ENCODE results near the gene CDKN2AIPNL. TPM values are rescaled to one million over a fixed set of nuclear protein-coding genes. Genes with fewer than 3 reads are reported as not detected.

Gene CDKN2AIPNL
- total RNA-seq, 1 donor from 2014 or later, result 22.8 TPM

DNA sequence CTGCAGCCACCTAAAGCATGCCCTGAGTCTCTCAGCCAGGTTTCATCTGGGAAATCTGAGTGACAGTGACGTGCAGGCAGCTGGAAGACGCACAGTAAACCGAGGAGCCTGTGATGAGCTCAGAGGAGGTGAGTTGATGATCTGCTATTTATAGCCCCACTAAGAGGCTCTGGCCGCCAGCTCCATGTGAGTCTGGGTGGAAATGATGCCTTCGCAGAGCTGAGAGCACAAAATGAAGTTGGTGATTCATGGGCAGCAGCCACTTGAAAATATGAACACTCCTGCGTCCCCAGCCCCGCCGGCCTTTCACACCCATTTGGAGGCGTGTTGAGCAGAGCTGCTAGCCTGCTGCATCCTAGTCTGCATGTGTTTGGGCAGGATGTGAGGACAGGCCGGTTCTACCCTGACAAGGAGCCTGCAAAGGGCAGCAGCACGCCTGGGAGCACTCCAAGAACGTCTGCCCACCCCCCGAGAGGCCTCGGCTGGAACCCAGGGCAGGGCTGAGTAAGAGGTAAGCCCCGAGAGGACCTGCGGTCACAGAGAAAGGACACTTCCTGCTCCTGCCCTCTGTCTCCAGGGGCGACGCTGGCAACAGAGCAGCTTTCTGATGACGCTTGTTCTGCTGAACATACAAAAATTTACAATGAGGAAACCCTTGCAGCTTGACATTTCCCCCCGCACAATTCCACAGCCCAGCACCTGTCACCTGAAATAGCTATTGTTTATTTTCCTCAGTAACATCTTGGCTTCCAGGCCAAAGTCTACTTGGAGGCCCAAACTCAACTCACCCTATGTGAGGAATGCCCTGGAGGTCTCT, 25.1 kb upstream of the CDKN2AIPNL start:
- Mint-ChIP-seq H3K27ac (ENCODE audit: unreplicated experiment) (peak overlapping the region; percentile 64), H3K4me3 (ENCODE audit: unreplicated experiment) (peak overlapping the region; percentile 23), H3K4me1 (ENCODE audit: low read depth, unreplicated experiment) (peaks cover 45% of the 10 kb centered on the region), H3K36me3 (ENCODE audit: low read depth, unreplicated experiment) (no peaks in the 10 kb centered on the region), H3K27me3 (ENCODE audit: low read depth, unreplicated experiment) (no peaks in the 10 kb centered on the region), H3K9me3 (ENCODE audit: unreplicated experiment) (no peaks in the 10 kb centered on the region)
- DNase-seq (ENCODE audit: low read depth) (peak; percentile 96), FAIRE-seq (no peak)
- no peaks in the 10 kb centered on the region for H3K79me2 ChIP-seq (ENCODE audit: insufficient read depth, low read length)
- peak overlapping the region; percentile 82 for H3K4me2 ChIP-seq (ENCODE audit: low read length)
- peak overlapping the region; percentile 7 for H3K4me3 ChIP-seq (ENCODE audit: insufficient read depth, low read depth, low read length)
- TF ChIP-seq, protein P1, sequence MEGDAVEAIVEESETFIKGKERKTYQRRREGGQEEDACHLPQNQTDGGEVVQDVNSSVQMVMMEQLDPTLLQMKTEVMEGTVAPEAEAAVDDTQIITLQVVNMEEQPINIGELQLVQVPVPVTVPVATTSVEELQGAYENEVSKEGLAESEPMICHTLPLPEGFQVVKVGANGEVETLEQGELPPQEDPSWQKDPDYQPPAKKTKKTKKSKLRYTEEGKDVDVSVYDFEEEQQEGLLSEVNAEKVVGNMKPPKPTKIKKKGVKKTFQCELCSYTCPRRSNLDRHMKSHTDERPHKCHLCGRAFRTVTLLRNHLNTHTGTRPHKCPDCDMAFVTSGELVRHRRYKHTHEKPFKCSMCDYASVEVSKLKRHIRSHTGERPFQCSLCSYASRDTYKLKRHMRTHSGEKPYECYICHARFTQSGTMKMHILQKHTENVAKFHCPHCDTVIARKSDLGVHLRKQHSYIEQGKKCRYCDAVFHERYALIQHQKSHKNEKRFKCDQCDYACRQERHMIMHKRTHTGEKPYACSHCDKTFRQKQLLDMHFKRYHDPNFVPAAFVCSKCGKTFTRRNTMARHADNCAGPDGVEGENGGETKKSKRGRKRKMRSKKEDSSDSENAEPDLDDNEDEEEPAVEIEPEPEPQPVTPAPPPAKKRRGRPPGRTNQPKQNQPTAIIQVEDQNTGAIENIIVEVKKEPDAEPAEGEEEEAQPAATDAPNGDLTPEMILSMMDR (IDR thresholded peaks at IDR 0.05; ENCODE audit: insufficient read depth, low read depth, low read length), result no peak
- TF ChIP-seq EZH2 (IDR thresholded peaks at IDR 0.05; ENCODE audit: insufficient read depth, low read length), result no peak
- no peaks in the 10 kb centered on the region for H3K9me3 ChIP-seq (ENCODE audit: insufficient read depth, low read depth, low read length)
- no peaks in the 10 kb centered on the region for H3K36me3 ChIP-seq (ENCODE audit: insufficient read depth, low read length)
- H4K20me1 ChIP-seq (ENCODE audit: insufficient read depth, low read length), result no peaks in the 10 kb centered on the region
- no peaks in the 10 kb centered on the region for H3K27me3 ChIP-seq (ENCODE audit: insufficient read depth, low read length)
- peak overlapping the region; percentile 93 for H3K27ac ChIP-seq (ENCODE audit: low read depth, low read length)
- peaks cover 37% of the 10 kb centered on the region for H3K4me1 ChIP-seq (ENCODE audit: insufficient read depth, low read length)
- peak overlapping the region; percentile 78 for H3K9ac ChIP-seq (ENCODE audit: low read length)
- H2AFZ ChIP-seq (ENCODE audit: low read depth, low read length), result peak overlapping the region; percentile 80

DNA sequence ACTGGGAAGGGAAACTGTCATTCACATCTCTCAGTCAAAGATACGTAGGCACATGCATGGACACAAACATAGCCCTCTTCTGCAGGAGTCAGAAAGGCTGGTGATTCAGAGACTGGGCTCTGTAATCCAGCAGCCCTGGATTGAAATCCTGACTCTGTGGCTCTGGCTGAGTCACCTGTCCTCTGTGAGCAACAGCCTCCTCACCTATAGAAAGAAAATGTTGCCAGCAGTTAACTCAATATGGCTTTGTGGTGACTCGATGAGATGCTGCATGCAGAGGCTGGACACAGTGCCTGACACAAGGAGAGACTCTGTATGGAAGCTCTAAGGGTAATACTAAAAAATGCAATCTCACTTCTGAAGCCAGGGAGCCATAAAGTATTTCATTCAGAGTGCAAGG, 23.9 kb upstream of the CDKN2AIPNL start:
- H3K9me3 Mint-ChIP-seq (ENCODE audit: unreplicated experiment), result no peaks in the 10 kb centered on the region
- DNase-seq (ENCODE audit: low read depth) (peak; percentile 73), FAIRE-seq (no peak)
- Histone ChIP-seq H3K79me2 (ENCODE audit: insufficient read depth, low read length) (no peaks in the 10 kb centered on the region), H2AFZ (ENCODE audit: low read depth, low read length) (no peak overlapping the region), H3K27me3 (ENCODE audit: insufficient read depth, low read length) (no peaks in the 10 kb centered on the region), H4K20me1 (ENCODE audit: insufficient read depth, low read length) (no peaks in the 10 kb centered on the region), H3K36me3 (ENCODE audit: insufficient read depth, low read length) (no peaks in the 10 kb centered on the region), H3K4me2 (ENCODE audit: low read length) (no peak overlapping the region), H3K4me3 (ENCODE audit: insufficient read depth, low read depth, low read length) (no peak overlapping the region), H3K9me3 (ENCODE audit: insufficient read depth, low read depth, low read length) (no peaks in the 10 kb centered on the region), H3K9ac (ENCODE audit: low read length) (no peak overlapping the region), H3K27ac (ENCODE audit: low read depth, low read length) (peak overlapping the region; percentile 93), H3K4me1 (ENCODE audit: insufficient read depth, low read length) (peaks cover 37% of the 10 kb centered on the region)
- no peaks in the 10 kb centered on the region for H3K27me3 Mint-ChIP-seq (ENCODE audit: low read depth, unreplicated experiment)
- H3K36me3 Mint-ChIP-seq (ENCODE audit: low read depth, unreplicated experiment), result no peaks in the 10 kb centered on the region
- peak overlapping the region; percentile 60 for H3K4me3 Mint-ChIP-seq (ENCODE audit: unreplicated experiment)
- peaks cover 45% of the 10 kb centered on the region for H3K4me1 Mint-ChIP-seq (ENCODE audit: low read depth, unreplicated experiment)
- no peak for TF ChIP-seq EZH2 (IDR thresholded peaks at IDR 0.05; ENCODE audit: insufficient read depth, low read length)
- TF ChIP-seq, protein P1 (IDR thresholded peaks at IDR 0.05; ENCODE audit: insufficient read depth, low read depth, low read length), result no peak
- H3K27ac Mint-ChIP-seq (ENCODE audit: unreplicated experiment), result peak overlapping the region; percentile 80

All from astrocyte (in vitro differentiated cells and primary cell).